NOMO-1 treated with DMSO at 0.1 percent for 48 hours (cell line): ENCODE data around the gene STK32A.
A peak's percentile ranks its signal among the peaks of the same experiment; 100 is the strongest.

Experiments
- DNase-seq: peaks from one replicate; lab custom pipeline; 2025; ENCODE audit not compliant: unreplicated experiment; lab: John Stamatoyannopoulos, UW

STK32A gene

GRCh38 chr5:147388184-147389108 lies 153.6 kb downstream of the STK32A start:
- no peak for DNase-seq

DNA sequence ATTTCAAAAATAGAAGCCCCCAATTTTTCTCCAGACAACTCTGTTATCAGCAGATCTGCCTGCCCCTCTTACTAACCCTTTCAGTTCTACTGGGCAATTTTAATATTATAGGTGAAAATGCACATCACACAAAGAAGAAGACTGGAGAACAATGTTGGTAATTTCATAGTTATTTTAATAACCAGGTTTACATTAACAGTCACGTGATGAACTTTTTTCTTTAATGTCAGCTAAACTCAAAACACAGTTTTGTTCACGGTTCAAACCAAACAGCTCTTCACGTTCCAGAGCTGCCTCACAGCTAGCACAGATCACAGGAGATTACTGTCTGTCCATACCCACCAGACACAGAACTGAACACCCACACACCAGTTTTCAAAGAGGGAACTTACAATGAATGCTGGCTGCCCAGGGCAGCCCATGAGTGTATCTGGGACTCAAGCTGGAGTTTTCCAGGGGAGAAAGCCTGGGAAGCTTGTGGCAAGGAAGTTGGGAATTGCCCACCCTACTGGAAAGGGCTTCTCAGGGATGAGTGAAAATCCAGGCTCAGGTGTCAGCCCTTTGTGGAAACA lies 155.9 kb downstream of the STK32A start:
- no peak for DNase-seq

- peak; percentile 48 for DNase-seq
These were observed 157.0 kb downstream of the STK32A start for GRCh38 chr5:147391781-147392180.

- no peak for DNase-seq
These were observed 159.2 kb downstream of the STK32A start for GRCh38 chr5:147393874-147394672.

- no peak for DNase-seq
These were observed 161.4 kb downstream of the STK32A start for GRCh38 chr5:147396070-147396823.

GRCh38 chr5:147397616-147398015 lies 162.8 kb downstream of the STK32A start:
- no peak for DNase-seq

- no peak for DNase-seq
These were observed 164.0 kb downstream of the STK32A start for GRCh38 chr5:147398860-147399259.

- DNase-seq, result no peak
These were observed 165.4 kb downstream of the STK32A start for GRCh38 chr5:147400126-147400809.

DNA sequence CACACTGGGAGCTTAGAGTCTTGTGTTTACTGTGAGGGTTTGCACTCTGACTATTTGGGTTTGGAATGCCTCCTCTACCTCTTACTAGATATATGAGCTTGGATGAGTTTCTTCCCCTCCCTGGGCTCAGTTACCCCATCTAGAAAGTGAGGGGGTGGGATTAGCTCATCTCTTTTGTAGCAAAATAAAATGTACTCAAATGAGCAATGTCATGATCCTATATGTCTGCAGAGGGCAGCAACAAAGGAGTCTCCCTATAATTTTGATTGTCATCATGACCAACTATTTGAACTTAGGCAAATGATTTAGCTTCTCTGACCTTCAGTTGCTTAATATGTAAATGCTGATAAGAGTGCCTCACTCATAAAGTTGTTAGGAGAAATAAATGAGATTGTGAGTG lies 166.1 kb downstream of the STK32A start:
- DNase-seq, result no peak

DNA sequence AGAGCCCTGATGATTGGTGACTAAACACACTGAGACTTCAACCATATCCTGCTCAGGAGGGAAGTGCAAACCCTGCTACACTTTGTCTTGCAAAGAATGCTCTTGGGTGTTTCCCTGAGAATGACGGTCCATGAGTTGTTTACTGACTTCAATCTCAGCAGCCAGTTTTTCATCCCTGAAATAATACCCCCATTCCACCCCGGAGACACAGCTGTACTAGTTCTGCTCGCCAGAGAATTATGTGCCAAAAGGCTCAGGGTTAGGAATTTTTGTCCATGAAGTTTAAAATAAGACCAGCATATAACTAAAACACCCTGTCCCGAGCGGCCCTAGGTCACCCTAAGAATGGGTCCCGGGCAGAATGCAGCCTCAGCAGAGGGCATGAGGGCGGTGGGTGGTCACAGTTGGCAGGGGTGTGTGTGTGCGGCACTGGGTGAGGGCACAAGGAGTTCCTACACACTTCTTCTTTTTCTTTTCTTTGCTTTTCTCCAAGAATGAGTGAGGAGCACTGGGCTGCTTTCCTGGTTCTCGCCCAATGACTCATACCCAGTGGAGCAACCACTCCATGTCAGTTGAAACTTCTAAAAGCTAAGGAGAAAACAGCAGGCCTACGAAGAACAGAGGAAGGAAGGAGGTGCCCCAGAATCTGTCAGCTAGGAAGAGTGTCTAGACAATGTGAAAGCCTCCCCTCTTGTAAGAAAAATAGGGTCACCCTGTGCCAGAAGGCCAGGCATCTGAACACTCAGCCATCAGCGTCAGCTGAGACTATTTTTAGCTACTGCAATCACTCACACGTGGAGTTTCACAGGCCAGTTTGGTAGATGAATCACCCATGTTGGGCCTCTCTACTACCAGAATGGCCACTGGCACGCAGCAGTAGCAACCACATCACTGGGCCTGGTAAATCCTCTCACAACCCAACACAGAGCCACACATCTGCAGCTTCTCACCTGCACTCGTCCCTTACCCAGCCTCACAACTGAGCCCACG lies 169.1 kb downstream of the STK32A start:
- peak; percentile 81 for DNase-seq

DNA sequence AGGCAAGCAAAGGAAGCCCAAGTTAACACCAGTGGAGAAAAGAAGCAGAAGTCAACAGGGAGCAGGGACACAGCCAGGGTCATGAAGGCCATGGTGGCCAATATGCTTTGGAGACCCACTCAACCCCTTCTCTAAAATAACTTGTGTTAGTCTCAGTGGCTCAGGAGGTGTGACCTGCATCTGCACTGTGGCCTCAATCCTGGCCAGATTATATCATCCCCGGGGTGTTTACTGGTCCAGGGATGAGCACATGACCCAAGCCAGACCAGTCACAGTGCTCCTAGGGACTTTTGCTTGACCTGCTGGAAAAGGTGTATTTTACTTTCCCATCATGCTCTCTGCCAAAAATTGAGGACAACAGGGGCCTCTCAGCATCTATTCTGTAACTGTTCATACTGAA lies 169.9 kb downstream of the STK32A start:
- no peak for DNase-seq

GRCh38 chr5:147406636-147407035 lies 171.8 kb downstream of the STK32A start:
- no peak for DNase-seq

DNA sequence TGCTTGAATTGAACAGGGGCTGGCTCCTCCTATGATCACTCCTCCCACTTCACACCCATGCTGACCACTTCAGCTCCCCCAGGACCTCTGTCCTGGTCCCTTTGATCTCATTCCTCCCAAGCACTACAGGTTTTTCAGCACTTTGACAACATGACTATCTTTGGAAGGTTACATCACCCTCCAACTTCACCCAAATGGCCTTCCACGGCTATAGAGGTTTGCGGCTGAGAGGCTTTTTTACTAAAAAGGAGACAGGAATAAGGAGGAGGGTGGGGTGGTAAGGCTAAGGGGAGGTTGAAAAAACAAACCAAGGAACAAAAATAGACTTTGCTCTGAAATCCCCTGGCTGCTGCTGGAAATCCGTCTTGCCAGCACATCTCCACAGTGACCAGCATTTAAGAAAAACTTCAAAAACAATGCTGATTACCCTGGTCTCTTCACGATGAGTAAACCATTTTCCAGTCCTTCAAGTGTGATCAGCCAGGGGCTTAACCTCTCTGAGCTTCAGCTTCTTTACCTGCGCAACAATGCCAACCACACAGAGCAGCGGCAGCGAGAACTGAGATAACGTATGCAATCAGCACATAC lies 172.4 kb downstream of the STK32A start:
- DNase-seq, result no peak

DNA sequence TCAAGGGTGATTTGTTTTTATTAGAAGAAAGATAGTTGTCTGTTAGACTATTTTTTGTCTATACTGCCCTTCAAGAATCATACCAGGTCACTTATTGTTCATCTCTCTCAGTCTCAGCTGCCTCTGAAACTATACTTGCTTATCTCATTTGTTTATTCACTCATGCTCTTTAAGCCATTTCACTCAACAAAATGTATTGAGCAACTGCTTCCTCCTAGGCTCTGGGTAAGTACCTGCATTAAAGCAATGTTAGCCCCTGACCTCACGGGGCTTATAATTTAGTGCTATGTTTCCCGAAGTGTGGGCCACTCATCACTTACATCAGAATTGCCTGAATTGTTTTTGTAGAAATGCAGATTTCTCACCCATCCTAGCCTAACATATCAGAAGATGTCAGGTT lies 174.2 kb downstream of the STK32A start:
- no peak for DNase-seq

GRCh38 chr5:147410496-147411358 lies 175.9 kb downstream of the STK32A start:
- DNase-seq, result no peak

DNA sequence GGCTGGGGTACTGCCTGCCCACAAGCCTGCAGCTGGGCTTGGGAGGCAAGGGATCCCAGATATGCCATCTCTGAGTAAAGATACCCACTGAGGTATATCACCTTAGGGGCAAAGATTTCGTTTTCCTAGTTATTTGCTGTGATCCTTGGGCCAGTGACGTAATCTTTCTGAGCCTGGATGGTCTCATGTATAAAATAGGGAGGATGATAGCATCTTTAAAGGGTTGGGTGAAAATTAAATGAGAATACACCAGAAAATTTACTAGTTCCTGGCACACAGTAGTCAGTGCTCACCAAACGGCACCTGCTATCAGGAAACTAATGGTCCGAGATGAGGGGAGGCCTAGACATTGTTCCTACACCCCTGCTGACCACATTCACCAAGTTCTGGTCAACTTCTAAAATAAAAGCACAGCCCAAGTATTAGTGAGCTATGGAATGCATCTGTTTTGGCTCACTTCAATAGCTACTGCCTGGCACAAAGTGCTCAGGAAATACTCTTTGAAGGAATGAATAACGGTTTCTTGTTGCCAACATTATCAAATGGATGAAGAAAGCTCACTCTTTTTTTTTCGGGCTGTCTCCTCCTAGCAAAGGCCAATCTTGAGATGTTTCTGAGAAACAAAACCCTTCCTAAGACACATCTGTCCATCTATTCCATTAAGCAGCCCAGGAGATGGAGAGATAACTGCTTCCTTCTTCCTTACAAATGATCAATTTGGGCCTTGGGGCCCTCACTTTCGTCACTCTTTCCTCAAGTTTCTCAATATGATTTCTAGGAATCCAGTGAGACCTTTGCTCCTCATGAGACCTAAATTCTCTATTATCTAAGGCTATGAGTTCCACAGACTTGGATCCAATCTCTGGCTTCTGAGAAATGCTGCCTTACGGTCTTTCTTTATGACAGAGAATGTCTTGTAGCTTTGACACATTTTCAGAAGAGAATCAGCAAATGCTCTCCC lies 176.8 kb downstream of the STK32A start:
- DNase-seq, result no peak

GRCh38 chr5:147412561-147412960 lies 177.7 kb downstream of the STK32A start:
- no peak for DNase-seq
